Hematopoietic multipotent progenitor cell treated with erythropoietin and hydrocortisone succinate and interleukin-3 and kit ligand, for 17 days (in vitro differentiated cells): ENCODE data around the gene BLCAP.
"Not testable (repeated sequence)": the region's sequence is repeated elsewhere in the genome, so short reads cannot be mapped to it uniquely, and the experiment has no call there.

Experiments
- DNase-seq: peaks from one replicate; pipeline ENCODE4 v3.0.0-alpha.2; 2015; ENCODE audit warnings: low spot score

The BLCAP gene

GRCh38 chr20:37479925-37480691 is 47.6 kb downstream of the BLCAP start:
- DNase-seq, result no peak

- no peak for DNase-seq
Observed at GRCh38 chr20:37479266-37479665, 48.4 kb downstream of the BLCAP start.

GRCh38 chr20:37477041-37477440 is 50.6 kb downstream of the BLCAP start:
- no peak for DNase-seq

GRCh38 chr20:37475252-37475651 is 52.4 kb downstream of the BLCAP start:
- DNase-seq, result no peak

GRCh38 chr20:37474386-37474785 is 53.3 kb downstream of the BLCAP start:
- no peak for DNase-seq

- DNase-seq, result no peak
Observed at GRCh38 chr20:37473249-37474000, 54.3 kb downstream of the BLCAP start.

- not testable (repeated sequence) for DNase-seq
Observed at GRCh38 chr20:37472435-37472834, 55.2 kb downstream of the BLCAP start.

GRCh38 chr20:37471741-37472235 is 55.9 kb downstream of the BLCAP start:
- no peak for DNase-seq

GRCh38 chr20:37470190-37470589 is 57.5 kb downstream of the BLCAP start:
- DNase-seq, result not testable (repeated sequence)

- no peak for DNase-seq
Observed at GRCh38 chr20:37469531-37469930, 58.1 kb downstream of the BLCAP start.

- no peak for DNase-seq
Observed at GRCh38 chr20:37468886-37469285, 58.8 kb downstream of the BLCAP start.
